GM19035 (cell line): Measurements from ENCODE around the gene KNSTRN.

Experiments
- ATAC-seq: cut with Tn5 transposase; IDR thresholded peaks from one replicate; pipeline ENCODE4 v1.9.1; 2021; ENCODE audit not compliant: unreplicated experiment

KNSTRN gene

DNA sequence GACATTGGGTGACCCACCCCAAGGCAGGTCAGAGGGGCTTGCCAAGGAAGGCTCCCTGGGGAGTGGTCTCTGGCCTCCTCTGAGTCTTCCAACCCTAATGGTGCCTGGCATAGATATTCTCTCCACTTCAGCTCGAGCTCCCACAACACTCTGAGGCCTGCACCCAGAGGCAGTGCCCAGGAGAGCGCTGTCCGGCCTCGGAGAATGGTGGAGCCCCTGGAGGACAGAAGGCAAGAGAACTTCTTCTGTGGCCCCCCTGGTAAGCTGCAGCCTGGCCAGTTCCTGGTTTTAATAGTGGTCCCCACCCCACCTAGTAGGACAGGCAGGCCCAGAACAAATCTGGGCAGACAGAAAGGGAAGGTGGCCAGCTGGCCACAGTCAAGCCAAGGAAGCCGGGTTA is 17.5 kb upstream of the KNSTRN start:
- no peak for ATAC-seq

DNA sequence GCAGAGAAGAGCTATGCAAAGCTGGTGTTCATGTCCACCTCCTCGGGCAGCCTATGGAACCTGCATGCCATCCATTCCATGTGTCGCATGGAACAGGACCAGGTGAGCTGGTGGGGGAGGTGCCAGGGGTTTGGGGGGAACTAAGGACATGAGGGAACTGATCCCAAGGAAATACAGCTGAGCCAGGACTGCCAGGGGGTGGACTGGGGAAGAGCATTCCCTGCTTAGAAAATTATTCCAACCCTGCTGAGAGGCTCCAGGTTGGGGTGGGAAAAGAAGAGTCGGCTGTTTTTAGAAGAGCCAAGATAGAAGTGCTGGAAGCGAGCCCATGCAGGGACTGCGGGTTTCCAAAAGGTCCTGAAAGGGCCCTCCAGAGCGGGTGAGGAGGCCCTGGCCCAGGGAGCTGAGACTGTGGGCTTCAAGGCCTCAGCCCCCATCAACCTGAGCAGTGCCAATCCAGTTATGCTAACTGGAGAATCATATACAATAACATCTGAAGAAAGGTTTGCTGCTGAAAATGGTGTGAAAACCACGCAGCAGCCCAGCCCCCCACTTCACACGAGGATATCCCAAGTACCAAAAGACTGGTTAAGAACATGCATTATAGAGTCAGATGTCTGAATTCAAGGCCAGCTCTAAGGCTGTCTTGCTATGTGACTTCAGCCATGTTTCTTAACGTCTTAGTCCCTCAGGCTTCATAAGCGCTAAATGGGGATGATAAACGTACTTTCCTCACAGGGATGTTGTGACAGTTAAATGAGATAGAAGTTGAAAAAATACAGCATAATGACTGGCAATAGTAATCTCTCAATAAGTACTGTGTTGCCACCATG is 16.7 kb upstream of the KNSTRN start:
- ATAC-seq = no peak

- ATAC-seq = no peak
These were observed 15.8 kb upstream of the KNSTRN start for GRCh38 chr15:40366457-40367370.

GRCh38 chr15:40367371-40367685 is 15.2 kb upstream of the KNSTRN start:
- ATAC-seq = no peak

GRCh38 chr15:40367686-40368611 is 14.6 kb upstream of the KNSTRN start:
- ATAC-seq = peak; percentile 85

DNA sequence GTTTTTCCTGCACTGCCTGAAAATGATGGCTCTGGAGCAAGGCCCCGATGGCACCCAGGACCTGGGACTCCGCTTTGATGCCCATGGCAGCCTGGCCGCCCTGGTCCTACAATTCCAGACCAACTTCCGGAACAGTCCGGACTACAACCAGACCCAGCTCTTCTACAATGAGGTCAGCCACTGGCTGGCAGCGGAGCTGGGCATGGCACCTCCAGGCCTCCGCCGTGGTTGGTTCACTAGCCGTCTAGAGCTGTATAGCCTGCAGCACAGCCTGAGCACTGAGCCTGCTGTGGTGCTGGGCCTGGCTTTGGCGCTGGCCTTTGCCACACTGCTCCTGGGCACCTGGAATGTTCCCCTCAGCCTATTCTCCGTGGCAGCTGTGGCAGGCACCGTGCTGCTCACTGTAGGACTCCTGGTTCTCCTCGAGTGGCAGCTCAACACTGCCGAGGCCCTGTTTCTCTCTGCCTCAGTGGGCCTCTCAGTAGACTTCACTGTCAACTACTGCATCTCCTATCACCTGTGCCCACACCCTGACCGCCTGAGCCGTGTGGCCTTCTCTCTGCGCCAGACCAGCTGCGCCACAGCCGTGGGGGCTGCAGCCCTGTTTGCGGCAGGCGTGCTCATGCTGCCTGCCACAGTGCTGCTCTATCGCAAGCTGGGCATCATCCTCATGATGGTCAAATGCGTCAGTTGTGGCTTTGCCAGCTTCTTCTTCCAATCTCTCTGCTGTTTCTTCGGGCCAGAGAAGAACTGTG is 13.6 kb upstream of the KNSTRN start:
- no peak for ATAC-seq

DNA sequence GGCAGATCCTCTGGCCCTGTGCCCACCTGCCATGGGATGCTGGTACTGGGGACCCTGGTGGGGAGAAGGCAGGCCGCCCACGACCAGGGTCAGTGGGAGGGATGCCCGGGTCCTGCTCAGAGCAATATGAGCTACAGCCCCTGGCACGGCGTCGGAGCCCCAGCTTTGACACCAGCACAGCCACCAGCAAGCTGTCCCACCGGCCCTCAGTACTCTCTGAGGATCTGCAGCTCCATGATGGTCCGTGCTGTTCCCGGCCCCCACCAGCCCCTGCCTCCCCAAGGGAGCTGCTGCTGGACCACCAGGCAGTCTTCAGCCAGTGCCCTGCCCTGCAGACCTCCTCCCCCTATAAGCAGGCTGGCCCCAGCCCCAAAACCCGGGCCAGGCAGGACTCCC is 13.0 kb upstream of the KNSTRN start:
- ATAC-seq = no peak

- ATAC-seq = no peak
These were observed 12.6 kb upstream of the KNSTRN start for GRCh38 chr15:40369971-40370370.

DNA sequence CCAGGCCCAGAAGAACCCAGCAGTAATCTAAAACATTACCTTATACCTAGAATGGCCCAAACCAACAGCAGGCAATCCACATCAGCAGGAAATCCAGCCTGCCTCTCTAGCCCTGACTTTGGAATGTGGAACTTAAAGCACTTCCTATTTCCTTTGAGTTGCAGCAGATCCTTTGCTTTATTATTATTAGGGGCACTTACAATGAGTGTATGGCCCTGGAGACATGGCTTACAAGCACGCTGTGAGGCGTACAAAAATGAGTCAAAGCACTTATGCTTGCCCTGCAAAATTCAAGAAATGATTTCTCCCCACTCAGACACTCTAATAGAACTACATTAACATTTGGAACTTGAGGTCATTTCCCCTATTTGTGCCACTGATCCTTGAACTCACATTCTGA is 9.5 kb upstream of the KNSTRN start:
- ATAC-seq = no peak

DNA sequence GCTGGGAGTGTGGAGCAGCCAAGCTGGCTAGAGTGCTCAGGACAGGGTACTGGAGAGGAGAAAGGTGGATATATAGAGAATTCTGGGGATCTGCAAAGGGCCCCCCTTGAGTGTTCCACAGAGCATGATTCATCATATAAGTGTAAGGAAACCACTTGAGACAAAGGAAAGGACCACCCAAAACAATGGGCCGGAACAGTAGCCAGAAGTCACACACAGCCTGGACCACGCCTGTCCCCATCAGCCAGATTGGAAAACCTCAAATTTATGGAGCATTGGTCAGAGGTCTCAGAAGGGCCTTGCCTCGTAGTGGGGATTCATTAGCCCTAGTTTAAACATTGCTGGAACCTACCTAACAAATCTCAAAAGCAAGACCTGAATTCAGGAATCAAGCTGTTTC is 4.9 kb upstream of the KNSTRN start:
- no peak for ATAC-seq

DNA sequence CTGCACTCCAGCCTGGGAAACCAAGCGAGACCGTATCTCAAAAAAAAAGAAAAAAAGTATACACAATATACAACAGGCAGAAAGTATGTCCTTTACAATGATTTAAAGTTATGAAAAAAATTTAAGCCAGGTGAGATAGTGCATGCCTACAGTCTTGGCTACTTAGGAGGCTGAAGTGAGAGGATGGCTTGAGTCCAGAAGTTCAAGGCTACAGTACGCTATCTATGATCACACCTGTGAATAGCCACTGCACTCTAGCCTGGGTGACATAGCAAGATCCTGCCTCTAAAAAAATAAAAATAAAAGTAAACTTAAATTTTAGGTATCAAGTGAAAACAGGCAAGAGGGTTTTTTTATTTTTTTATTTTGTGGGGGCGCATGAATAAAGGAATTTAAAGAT is 3.1 kb upstream of the KNSTRN start:
- no peak for ATAC-seq

DNA sequence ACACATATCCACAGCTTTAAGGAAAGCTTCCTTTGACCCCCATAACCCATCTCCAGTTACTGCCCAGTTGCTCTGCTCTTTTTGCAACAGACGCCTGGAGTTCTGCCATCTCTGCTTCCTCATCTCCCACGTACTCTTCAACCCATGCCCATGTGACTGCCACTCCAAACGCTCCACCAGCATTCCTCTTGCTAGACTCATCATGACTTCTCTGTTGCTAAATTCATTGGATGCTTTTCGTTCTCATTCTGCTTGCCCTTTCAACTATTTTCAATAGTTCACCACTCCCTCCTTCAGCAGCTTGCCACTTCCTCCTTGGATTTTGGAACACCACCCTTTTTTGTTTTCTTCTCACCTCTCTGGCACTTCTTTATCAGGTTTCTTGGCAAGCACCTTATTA is 2.7 kb upstream of the KNSTRN start:
- ATAC-seq = no peak

DNA sequence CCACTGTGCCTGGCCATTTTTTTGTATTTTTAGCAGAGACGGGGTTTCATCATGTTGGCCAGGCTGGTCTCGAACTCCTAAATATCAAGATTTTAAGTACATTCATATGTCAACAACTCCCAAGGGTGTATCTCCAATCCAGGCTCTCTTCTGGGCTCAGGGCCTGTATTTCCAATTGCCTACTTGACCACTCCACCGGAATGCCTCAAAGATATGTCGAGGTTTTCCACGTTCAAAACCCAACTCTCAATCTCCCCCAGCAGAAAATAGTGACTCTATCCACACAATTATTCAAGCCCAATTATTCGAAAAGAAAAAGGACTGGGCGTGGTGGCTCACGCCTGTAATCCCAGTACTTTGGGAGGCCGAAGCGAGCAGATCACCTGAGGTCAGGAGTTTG is 1.9 kb upstream of the KNSTRN start:
- ATAC-seq = no peak

GRCh38 chr15:40381818-40382529 is 547 bp upstream of the KNSTRN start:
- no peak for ATAC-seq

DNA sequence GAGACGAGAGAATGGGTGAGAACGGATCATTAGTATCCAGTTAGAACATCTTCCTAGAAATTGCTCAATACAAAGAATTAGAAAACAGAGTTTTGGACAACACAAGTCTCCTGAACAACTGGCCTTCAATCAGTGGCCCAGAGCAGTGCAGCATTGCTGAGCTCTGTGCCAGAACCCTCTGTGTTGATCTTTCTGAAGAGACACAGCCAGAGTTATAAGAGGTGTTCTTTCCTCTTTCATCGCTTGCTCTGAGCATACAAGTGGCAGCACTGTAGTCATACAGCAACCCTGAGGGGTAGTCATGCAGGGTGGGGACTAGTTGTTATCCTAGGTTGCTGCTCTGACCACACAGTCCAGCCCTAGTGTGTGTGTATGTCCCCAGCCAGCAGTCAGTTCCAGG is 4.0 kb downstream of the KNSTRN start:
- no peak for ATAC-seq

DNA sequence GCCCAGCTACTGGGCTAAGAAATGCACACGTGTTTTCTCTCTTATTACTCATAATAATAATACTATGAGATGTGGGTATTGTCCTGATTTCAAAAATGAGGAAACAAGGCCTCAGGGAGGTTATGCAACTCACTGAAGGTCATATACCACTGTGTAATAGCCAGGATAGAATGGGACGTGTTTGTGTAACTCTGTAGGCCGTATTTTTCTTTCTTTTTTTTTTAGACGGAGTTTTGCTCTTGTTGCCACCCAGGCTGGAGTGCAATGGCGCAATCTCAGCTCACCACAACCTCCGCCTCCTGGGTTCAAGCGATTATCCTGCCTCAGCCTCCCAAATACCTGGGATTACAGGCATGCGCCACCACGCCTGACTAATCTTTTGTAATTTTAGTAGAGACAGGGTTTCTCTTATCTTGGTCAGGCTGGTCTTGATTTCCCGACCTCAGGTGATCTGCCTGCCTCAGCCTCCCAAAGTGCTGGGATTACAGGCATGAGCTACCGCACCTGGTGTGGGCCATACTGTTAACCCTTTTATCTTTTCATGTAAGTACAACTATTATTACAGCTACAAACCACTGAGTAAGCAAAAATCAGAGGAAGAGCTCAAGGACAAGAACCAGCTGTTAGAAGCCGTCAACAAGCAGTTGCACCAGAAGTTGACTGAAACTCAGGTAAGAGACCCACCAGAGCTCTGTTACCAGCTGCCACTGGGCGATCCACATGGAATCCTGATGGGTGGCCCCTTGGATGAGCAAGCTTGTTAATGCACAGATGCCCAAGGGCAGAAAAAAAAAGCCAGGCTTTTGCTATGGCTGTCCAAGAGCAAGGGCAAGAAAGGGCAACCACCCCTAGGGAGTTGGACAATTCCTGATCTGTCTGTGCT is 6.7 kb downstream of the KNSTRN start:
- ATAC-seq = no peak

GRCh38 chr15:40389824-40390595 is 7.5 kb downstream of the KNSTRN start:
- no peak for ATAC-seq
